PFSK-1 (cell line): ENCODE measurements around the gene BRINP2.

Source experiments
- FOXP2 ChIP-seq: optimal IDR thresholded peaks from 2 replicates; pipeline ENCODE3; 2011; ENCODE audit warnings: borderline replicate concordance, control low read depth, inconsistent platforms; ENCODE audit not compliant: insufficient read depth; ENCODE audit errors: extremely low read length, extremely low read depth
- POLR2AphosphoS5 ChIP-seq: IDR thresholded peaks from 2 replicates; pipeline ENCODE4 v1.6.1; 2012; ENCODE audit warnings: low read depth, mild to moderate bottlenecking, control low read depth, low read length, moderate library complexity
- REST ChIP-seq, 2 experiments: IDR thresholded peaks; 2 replicates each; pipeline versions ENCODE4 v1.6.1 to v1.8.0; 2011 to 2012; ENCODE audit warnings: low read depth in 2 of 2, low read length in 2 of 2, control low read depth in 1 of 2, inconsistent platforms in 1 of 2, mild to moderate bottlenecking in 1 of 2, moderate library complexity in 1 of 2; ENCODE audit not compliant: insufficient read depth in 1 of 2
- SIN3A ChIP-seq: IDR thresholded peaks from 2 replicates; pipeline ENCODE4 v1.6.1; 2012; ENCODE audit warnings: mild to moderate bottlenecking, low read length, moderate library complexity, borderline replicate concordance; ENCODE audit not compliant: insufficient read depth
- TAF1 ChIP-seq: IDR thresholded peaks from 2 replicates; pipeline ENCODE4 v1.6.1; 2012; ENCODE audit warnings: low read length, control low read depth, borderline replicate concordance; ENCODE audit not compliant: insufficient read depth

The BRINP2 gene

GRCh38 chr1:177305040-177306018, 134.6 kb downstream of the BRINP2 start:
- no peak for TF ChIP-seq POLR2AphosphoS5
- TF ChIP-seq SIN3A: no peak
- TF ChIP-seq TAF1: no peak
- no peak for TF ChIP-seq REST (IDR thresholded peaks at IDR 0.05; ENCODE audit: insufficient read depth in 1 of 2, low read depth in 2 of 2, low read length in 2 of 2)
- no peak for TF ChIP-seq FOXP2

- no peak for TF ChIP-seq REST (IDR thresholded peaks at IDR 0.05; ENCODE audit: insufficient read depth in 1 of 2, low read depth in 2 of 2, low read length in 2 of 2)
- TF ChIP-seq POLR2AphosphoS5: no peak
- TF ChIP-seq SIN3A: no peak
- TF ChIP-seq FOXP2: no peak
- TF ChIP-seq TAF1: no peak
These were observed 135.3 kb downstream of the BRINP2 start for GRCh38 chr1:177306019-177306415.

GRCh38 chr1:177306981-177307380, 136.2 kb downstream of the BRINP2 start:
- TF ChIP-seq TAF1: no peak
- TF ChIP-seq SIN3A: no peak
- TF ChIP-seq REST (IDR thresholded peaks at IDR 0.05; ENCODE audit: insufficient read depth in 1 of 2, low read depth in 2 of 2, low read length in 2 of 2): no peak
- TF ChIP-seq POLR2AphosphoS5: no peak
- TF ChIP-seq FOXP2: no peak

- TF ChIP-seq SIN3A: no peak
These were observed 137.0 kb downstream of the BRINP2 start for GRCh38 chr1:177307771-177308170.

GRCh38 chr1:177309880-177310279, 139.1 kb downstream of the BRINP2 start:
- TF ChIP-seq SIN3A (no peak), POLR2AphosphoS5 (no peak), FOXP2 (no peak), REST (IDR thresholded peaks at IDR 0.05; ENCODE audit: insufficient read depth in 1 of 2, low read depth in 2 of 2, low read length in 2 of 2) (no peak)
